ENCODE results near the gene ABCG4.

Gene ABCG4

GRCh38 chr11:119173453-119173852 is 24.6 kb downstream of the ABCG4 start:
- TF ChIP-seq CTCF (IDR thresholded peaks at IDR 0.05; ENCODE audit: insufficient read depth, low read length, missing control alignments), result no peak
- no peak overlapping the region for H3K4me3 ChIP-seq (ENCODE audit: low read depth, low read length)
- POLR2A ChIA-PET, result interaction anchor here (0.6 kb wide), 2 partner anchors 71 kb away, joined by 4 to 5 read pairs; partner anchors contain the start of gene DPAGT1
- CTCF ChIA-PET, result interaction anchor here (0.6 to 11.5 kb wide), 4 partner anchors 9 to 21 kb away, joined by 3 to 139 read pairs (median 28); partner anchors contain the start of genes ABCG4 and NHERF4
- DNase-seq (ENCODE audit: low read depth, low spot score), result no peak

GRCh38 chr11:119175493-119176077 is 26.7 kb downstream of the ABCG4 start:
- CTCF ChIA-PET, result interaction anchor here (1.1 to 5.8 kb wide), 4 partner anchors 11 to 73 kb away, joined by 4 to 40 read pairs (median 6); partner anchors contain the start of gene CBL
- no peak for TF ChIP-seq CTCF (IDR thresholded peaks at IDR 0.05; ENCODE audit: insufficient read depth, low read length, missing control alignments)
- H3K4me3 ChIP-seq (ENCODE audit: low read depth, low read length), result no peak overlapping the region
- POLR2A ChIA-PET, result no interaction called here
- no peak for DNase-seq (ENCODE audit: low read depth, low spot score)

GRCh38 chr11:119178166-119178680 is 29.4 kb downstream of the ABCG4 start:
- H3K4me3 ChIP-seq (ENCODE audit: low read depth, low read length), result no peak overlapping the region
- POLR2A ChIA-PET, result no interaction called here
- CTCF ChIA-PET, result interaction anchor here (0.7 to 5.8 kb wide), 8 partner anchors 9 to 146 kb away, joined by 3 to 40 read pairs (median 4); partner anchors contain the start of genes ABCG4 and CBL
- no peak for TF ChIP-seq CTCF (IDR thresholded peaks at IDR 0.05; ENCODE audit: insufficient read depth, low read length, missing control alignments)
- DNase-seq (ENCODE audit: low read depth, low spot score), result no peak

DNA sequence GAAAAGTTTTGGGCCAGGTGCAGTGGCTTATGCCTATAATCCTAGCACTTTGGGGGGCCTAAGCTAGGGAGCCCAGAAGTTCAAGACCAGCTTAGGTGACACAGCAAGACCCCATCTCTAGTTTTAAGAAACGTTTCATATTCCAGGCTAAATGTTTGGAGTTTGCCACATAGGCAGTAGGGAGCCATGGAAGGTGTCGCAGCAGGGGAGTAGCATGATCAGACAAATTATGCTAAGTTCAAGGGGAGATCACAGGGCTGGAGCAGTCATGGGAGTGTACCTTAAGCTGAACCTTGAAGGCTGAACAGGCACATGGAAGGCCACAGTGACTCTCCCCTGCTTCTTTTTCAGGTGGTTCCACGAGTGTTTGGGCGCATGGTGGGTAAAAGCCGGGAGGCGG is 30.5 kb downstream of the ABCG4 start:
- POLR2A ChIA-PET, result no interaction called here

GRCh38 chr11:119179983-119180382 is 31.1 kb downstream of the ABCG4 start:
- ChIA-PET POLR2A (interaction anchor here (1.1 kb wide), 1 partner anchor 11 kb away, joined by 3 read pairs; no protein-coding TSS in a partner anchor), CTCF (interaction anchor here (0.7 to 5.8 kb wide), 8 partner anchors 11 to 105 kb away, joined by 3 to 40 read pairs (median 4); partner anchors contain the start of genes CBL and NLRX1)
- TF ChIP-seq CTCF (IDR thresholded peaks at IDR 0.05; ENCODE audit: insufficient read depth, low read length, missing control alignments), result no peak
- DNase-seq (ENCODE audit: low read depth, low spot score), result no peak
- no peak overlapping the region for H3K4me3 ChIP-seq (ENCODE audit: low read depth, low read length)

More for the DNA sequence above, 30.5 kb downstream of the ABCG4 start:
- CTCF ChIA-PET, result interaction anchor here (0.9 to 5.8 kb wide), 6 partner anchors 10 to 27 kb away, joined by 3 to 40 read pairs (median 4); partner anchors contain the start of gene CBL
- no peak for TF ChIP-seq CTCF (IDR thresholded peaks at IDR 0.05; ENCODE audit: insufficient read depth, low read length, missing control alignments)
- no peak for DNase-seq (ENCODE audit: low read depth, low spot score)
- no peak overlapping the region for H3K4me3 ChIP-seq (ENCODE audit: low read depth, low read length)

Data from AG04449 (cell line).